ENCODE measurements around the gene TMEM184A.

Gene TMEM184A

GRCh38 chr7:1542841-1543747, 12.9 kb downstream of the TMEM184A start:
- Histone ChIP-seq H3K9me3 (ENCODE audit: control insufficient read depth, insufficient read depth, low read length) (no peaks in the 10 kb centered on the region), H3K9ac (ENCODE audit: low read depth, low read length) (no peak overlapping the region), H3K4me1 (ENCODE audit: control insufficient read depth, insufficient read depth, low read length) (no peaks in the 10 kb centered on the region), H3K4me3 (ENCODE audit: low read depth, low read length) (no peak overlapping the region), H3K27me3 (ENCODE audit: control insufficient read depth, insufficient read depth, low read length) (no peaks in the 10 kb centered on the region), H3K27ac (ENCODE audit: low read depth, low read length) (no peak overlapping the region), H3K36me3 (ENCODE audit: control insufficient read depth, insufficient read depth, low read length) (peaks cover 31% of the 10 kb centered on the region)

DNA sequence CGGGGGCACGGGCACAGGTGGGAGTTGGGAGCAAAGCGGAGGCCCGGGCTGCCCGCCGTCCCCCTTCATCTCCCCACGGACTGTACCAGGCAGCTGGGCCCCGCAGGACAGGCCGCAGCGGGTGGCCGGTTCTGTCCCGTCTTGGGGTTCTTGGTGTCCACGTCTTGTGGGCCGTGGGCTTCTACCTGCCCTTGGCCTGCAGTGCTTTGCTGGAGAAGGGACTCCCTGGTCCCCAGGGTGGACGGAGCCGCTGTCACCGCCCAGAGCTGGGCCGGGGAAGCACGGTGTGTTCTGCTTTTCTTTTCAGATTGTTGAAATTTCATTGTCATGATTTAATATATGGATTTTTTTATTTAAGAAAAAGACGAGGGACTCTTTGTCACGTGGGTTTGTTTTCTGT, 13.7 kb downstream of the TMEM184A start:
- H3K4me3 ChIP-seq (ENCODE audit: low read depth, low read length), result no peak overlapping the region
- H3K9ac ChIP-seq (ENCODE audit: low read depth, low read length), result no peak overlapping the region
- peaks cover 31% of the 10 kb centered on the region for H3K36me3 ChIP-seq (ENCODE audit: control insufficient read depth, insufficient read depth, low read length)
- no peak overlapping the region for H3K27ac ChIP-seq (ENCODE audit: low read depth, low read length)
- H3K4me1 ChIP-seq (ENCODE audit: control insufficient read depth, insufficient read depth, low read length), result peaks cover 1% of the 10 kb centered on the region; the same call in 1 of the 2 replicates
- no peaks in the 10 kb centered on the region for H3K9me3 ChIP-seq (ENCODE audit: control insufficient read depth, insufficient read depth, low read length)
- no peaks in the 10 kb centered on the region for H3K27me3 ChIP-seq (ENCODE audit: control insufficient read depth, insufficient read depth, low read length)

DNA sequence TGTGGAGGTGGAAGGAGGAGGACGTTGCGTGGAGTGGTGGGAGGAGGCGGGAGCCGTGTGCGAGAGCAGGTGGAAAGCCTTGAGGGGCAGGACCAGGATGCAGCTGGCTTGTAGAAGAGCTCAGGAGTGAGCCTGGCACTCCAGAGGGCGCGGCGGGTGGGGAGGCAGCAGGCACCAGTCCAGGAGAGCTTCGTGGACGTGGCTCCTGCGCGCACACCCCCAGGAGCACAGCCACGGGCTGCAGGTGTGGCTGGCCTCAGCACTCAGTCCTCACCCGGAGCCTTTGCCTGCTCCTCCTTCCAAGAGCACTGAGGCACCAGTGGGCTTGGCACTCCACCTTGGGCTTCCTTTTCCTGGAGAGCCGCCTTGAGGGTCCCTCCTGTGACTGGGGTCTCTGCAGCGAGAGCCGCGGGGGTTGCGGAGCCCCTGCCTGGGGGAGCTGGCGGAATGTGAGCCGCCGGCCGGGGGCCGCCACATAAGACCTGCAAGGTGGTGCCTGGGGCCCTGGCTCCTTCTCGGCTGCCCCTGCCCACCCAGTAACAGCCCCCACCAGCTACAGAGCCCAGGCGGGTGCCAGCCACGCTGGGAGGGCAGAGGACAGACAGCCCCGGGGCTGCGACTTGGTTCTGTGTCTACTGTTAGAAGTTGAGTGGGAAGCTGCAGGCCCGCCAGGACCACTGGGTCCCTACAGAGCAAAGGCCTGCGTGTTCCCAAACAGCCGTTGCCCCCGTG, 14.4 kb downstream of the TMEM184A start:
- Histone ChIP-seq H3K4me1 (ENCODE audit: control insufficient read depth, insufficient read depth, low read length) (peaks cover 9% of the 10 kb centered on the region), H3K9ac (ENCODE audit: low read depth, low read length) (no peak overlapping the region)

DNA sequence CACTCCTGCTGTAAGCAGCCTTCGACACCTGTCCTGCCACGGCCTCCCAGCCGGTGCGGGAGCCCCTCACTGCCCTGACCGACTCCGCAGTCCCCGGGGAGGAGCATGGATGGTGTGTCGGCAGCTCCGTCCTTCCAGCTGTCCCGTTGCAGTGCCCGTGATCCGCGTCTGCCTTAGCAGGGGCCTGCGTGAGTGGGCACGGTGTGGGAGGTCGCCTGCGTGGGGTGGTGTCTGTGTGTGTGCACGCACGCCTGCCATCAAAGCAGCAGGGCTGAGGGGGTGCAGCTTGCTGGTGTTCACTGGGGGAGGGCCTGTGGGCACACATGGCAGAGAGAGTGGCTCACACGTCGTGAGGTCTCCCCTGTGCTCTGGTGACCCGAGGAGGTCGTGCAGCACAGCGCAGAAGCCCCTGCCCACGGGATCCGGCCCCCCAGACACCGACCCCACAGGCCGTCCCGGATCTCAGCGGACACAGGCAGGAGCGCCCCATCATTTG, 15.2 kb downstream of the TMEM184A start:
- H3K27ac ChIP-seq (ENCODE audit: low read depth, low read length), result no peak overlapping the region
- H3K4me3 ChIP-seq (ENCODE audit: low read depth, low read length), result no peak overlapping the region
- peaks cover 13% of the 10 kb centered on the region for H3K4me1 ChIP-seq (ENCODE audit: control insufficient read depth, insufficient read depth, low read length)
- no peak overlapping the region for H3K9ac ChIP-seq (ENCODE audit: low read depth, low read length)
- H3K27me3 ChIP-seq (ENCODE audit: control insufficient read depth, insufficient read depth, low read length), result no peaks in the 10 kb centered on the region
- H3K9me3 ChIP-seq (ENCODE audit: control insufficient read depth, insufficient read depth, low read length), result no peaks in the 10 kb centered on the region
- peaks cover 31% of the 10 kb centered on the region for H3K36me3 ChIP-seq (ENCODE audit: control insufficient read depth, insufficient read depth, low read length)

More for the DNA sequence above, 14.4 kb downstream of the TMEM184A start:
- Histone ChIP-seq H3K27me3 (ENCODE audit: control insufficient read depth, insufficient read depth, low read length) (no peaks in the 10 kb centered on the region), H3K36me3 (ENCODE audit: control insufficient read depth, insufficient read depth, low read length) (peaks cover 31% of the 10 kb centered on the region), H3K27ac (ENCODE audit: low read depth, low read length) (no peak overlapping the region), H3K4me3 (ENCODE audit: low read depth, low read length) (no peak overlapping the region), H3K9me3 (ENCODE audit: control insufficient read depth, insufficient read depth, low read length) (no peaks in the 10 kb centered on the region)

- Histone ChIP-seq H3K9me3 (ENCODE audit: control insufficient read depth, insufficient read depth, low read length) (no peaks in the 10 kb centered on the region), H3K9ac (ENCODE audit: low read depth, low read length) (no peak overlapping the region), H3K4me3 (ENCODE audit: low read depth, low read length) (no peak overlapping the region), H3K36me3 (ENCODE audit: control insufficient read depth, insufficient read depth, low read length) (peaks cover 31% of the 10 kb centered on the region), H3K27me3 (ENCODE audit: control insufficient read depth, insufficient read depth, low read length) (no peaks in the 10 kb centered on the region), H3K27ac (ENCODE audit: low read depth, low read length) (no peak overlapping the region), H3K4me1 (ENCODE audit: control insufficient read depth, insufficient read depth, low read length) (peaks cover 13% of the 10 kb centered on the region)
These were observed 15.9 kb downstream of the TMEM184A start for GRCh38 chr7:1539882-1540775.

- no peak overlapping the region for H3K27ac ChIP-seq (ENCODE audit: low read depth, low read length)
- H3K27me3 ChIP-seq (ENCODE audit: control insufficient read depth, insufficient read depth, low read length), result no peaks in the 10 kb centered on the region
- H3K9me3 ChIP-seq (ENCODE audit: control insufficient read depth, insufficient read depth, low read length), result no peaks in the 10 kb centered on the region
- peaks cover 13% of the 10 kb centered on the region for H3K4me1 ChIP-seq (ENCODE audit: control insufficient read depth, insufficient read depth, low read length)
- H3K9ac ChIP-seq (ENCODE audit: low read depth, low read length), result no peak overlapping the region
- no peak overlapping the region for H3K4me3 ChIP-seq (ENCODE audit: low read depth, low read length)
- peaks cover 31% of the 10 kb centered on the region for H3K36me3 ChIP-seq (ENCODE audit: control insufficient read depth, insufficient read depth, low read length)
These were observed 16.7 kb downstream of the TMEM184A start for GRCh38 chr7:1539181-1539881.

GRCh38 chr7:1538544-1539180, 17.3 kb downstream of the TMEM184A start:
- Histone ChIP-seq H3K4me3 (ENCODE audit: low read depth, low read length) (no peak overlapping the region), H3K27ac (ENCODE audit: low read depth, low read length) (no peak overlapping the region), H3K9ac (ENCODE audit: low read depth, low read length) (no peak overlapping the region), H3K27me3 (ENCODE audit: control insufficient read depth, insufficient read depth, low read length) (no peaks in the 10 kb centered on the region), H3K9me3 (ENCODE audit: control insufficient read depth, insufficient read depth, low read length) (no peaks in the 10 kb centered on the region), H3K4me1 (ENCODE audit: control insufficient read depth, insufficient read depth, low read length) (peaks cover 13% of the 10 kb centered on the region), H3K36me3 (ENCODE audit: control insufficient read depth, insufficient read depth, low read length) (peaks cover 31% of the 10 kb centered on the region)

GRCh38 chr7:1537535-1538412, 18.2 kb downstream of the TMEM184A start:
- Histone ChIP-seq H3K36me3 (ENCODE audit: control insufficient read depth, insufficient read depth, low read length) (peaks cover 31% of the 10 kb centered on the region), H3K27ac (ENCODE audit: low read depth, low read length) (peak overlapping the region; percentile 94)

GRCh38 chr7:1536743-1537534, 19.1 kb downstream of the TMEM184A start:
- no peak overlapping the region for H3K4me3 ChIP-seq (ENCODE audit: low read depth, low read length)
- peaks cover 23% of the 10 kb centered on the region for H3K36me3 ChIP-seq (ENCODE audit: control insufficient read depth, insufficient read depth, low read length)
- H3K9ac ChIP-seq (ENCODE audit: low read depth, low read length), result peak overlapping the region; percentile 21; the same call in 1 of the 2 replicates
- no peaks in the 10 kb centered on the region for H3K9me3 ChIP-seq (ENCODE audit: control insufficient read depth, insufficient read depth, low read length)
- H3K27me3 ChIP-seq (ENCODE audit: control insufficient read depth, insufficient read depth, low read length), result no peaks in the 10 kb centered on the region
- H3K27ac ChIP-seq (ENCODE audit: low read depth, low read length), result peak overlapping the region; percentile 94
- H3K4me1 ChIP-seq (ENCODE audit: control insufficient read depth, insufficient read depth, low read length), result peaks cover 27% of the 10 kb centered on the region

More at GRCh38 chr7:1537535-1538412, 18.2 kb downstream of the TMEM184A start:
- no peaks in the 10 kb centered on the region for H3K9me3 ChIP-seq (ENCODE audit: control insufficient read depth, insufficient read depth, low read length)
- no peak overlapping the region for H3K4me3 ChIP-seq (ENCODE audit: low read depth, low read length)
- no peaks in the 10 kb centered on the region for H3K27me3 ChIP-seq (ENCODE audit: control insufficient read depth, insufficient read depth, low read length)
- H3K9ac ChIP-seq (ENCODE audit: low read depth, low read length), result no peak overlapping the region
- peaks cover 18% of the 10 kb centered on the region for H3K4me1 ChIP-seq (ENCODE audit: control insufficient read depth, insufficient read depth, low read length)

Data from HUES48 (cell line).